ENCODE measurements around the gene OXTR.

OXTR gene

DNA sequence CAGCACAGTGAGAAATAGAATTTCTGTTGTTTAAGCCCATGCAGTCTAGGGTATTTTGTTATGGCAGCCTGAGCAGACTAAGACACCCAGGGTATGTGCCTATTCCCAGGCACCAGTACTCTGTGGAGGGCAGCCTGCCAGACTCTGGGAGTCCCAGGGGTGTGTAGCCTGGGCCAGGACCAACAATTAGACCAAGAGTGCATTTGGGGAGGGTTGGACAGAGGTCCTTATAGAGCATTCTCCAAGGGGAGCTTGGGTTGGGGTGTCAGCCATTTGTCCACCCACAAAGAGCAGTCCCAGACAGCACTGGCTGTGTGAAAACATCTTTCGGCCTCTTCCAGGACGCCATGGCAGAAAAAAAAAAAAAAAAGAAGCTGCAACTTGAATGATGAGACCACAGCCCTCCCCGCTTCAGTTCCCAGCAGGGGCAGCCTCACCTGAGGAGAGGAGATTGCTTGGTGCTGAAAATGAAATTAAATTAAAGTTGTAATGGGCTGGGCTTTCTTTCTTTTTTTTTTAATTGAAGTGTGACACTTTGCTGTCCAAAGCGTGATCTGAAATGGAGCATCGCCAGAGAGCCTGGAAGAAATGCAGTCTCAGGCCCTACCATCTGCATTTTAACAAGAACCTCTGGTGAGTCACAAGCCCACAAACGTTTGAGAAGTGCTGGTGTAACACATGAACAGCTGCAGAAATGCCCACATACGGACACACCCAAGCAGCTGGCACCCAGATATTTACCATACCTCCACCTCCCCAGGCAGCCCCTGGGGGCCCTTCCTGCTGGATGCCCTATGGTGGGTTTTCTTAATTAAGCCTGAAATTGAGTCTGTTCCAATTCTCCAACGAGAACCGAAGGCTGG, 57.1 kb downstream of the OXTR start:
- no peak for DNase-seq (ENCODE audit: low spot score)

DNA sequence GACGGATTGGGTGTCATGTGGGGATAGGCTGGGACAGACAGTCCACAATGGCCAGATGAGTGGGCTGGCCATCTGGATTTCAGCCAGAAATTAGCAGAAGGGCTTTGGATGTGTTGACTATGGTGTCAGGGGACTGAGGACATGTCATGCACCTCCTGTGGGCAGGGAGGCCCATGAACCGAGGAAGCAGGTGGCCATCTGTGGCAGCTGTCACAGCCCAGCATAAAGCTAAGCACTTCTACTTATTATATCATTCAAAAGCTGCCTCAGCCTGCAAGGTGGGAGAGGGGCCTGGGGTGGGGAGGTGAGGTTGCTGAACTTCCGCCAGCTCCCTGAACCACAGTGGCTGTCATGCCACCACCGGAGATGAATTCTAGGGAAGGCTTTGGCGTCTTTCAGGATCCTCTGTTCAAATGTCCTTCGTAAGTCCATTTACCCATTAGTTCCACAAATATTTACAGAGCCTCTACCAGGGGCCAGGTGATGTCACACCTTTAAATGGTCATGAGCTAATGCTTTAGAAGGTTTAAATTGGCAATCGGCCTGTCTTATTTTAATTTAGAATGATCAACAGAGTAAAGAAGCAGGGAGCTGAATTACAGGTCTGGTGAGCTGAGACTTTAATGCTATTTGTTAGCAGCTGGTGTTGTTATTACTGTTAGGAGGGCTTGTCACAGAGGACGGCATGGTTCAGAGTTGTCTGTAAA, 59.5 kb downstream of the OXTR start:
- no peak for DNase-seq (ENCODE audit: low spot score)

GRCh38 chr3:8709287-8709686, 60.1 kb downstream of the OXTR start:
- no peak for DNase-seq (ENCODE audit: low spot score)

DNA sequence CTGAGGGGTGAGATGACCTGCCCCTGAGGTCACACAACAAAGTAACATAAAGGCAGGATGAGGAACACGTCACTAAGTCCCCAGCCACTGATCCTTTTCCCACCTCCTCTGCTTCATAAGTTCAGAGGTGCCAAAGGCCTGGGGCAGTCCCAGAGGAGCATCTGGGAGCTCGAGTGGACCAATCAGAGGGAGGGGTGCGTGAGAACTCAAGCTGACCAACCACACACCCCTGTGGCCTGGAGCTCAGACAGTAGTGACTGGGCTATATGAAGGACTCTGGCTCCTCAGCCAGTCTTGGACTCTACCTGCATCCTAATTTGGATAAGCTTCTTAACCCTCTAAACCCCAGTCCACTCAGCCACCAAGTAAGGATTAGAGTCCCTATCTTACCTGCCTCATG, 63.8 kb downstream of the OXTR start:
- DNase-seq (ENCODE audit: low spot score): no peak

- DNase-seq (ENCODE audit: low spot score): no peak
Observed at GRCh38 chr3:8702560-8702959, 66.9 kb downstream of the OXTR start.

Measured in left forelimb (tissue), 1 donor.